Right forelimb (tissue), 1 donor: ENCODE measurements around the gene ZCCHC4.

Experiments
- DNase-seq: peaks from one replicate; pipeline ENCODE4 v3.0.0-alpha.2; 2018

The ZCCHC4 gene, protein sequence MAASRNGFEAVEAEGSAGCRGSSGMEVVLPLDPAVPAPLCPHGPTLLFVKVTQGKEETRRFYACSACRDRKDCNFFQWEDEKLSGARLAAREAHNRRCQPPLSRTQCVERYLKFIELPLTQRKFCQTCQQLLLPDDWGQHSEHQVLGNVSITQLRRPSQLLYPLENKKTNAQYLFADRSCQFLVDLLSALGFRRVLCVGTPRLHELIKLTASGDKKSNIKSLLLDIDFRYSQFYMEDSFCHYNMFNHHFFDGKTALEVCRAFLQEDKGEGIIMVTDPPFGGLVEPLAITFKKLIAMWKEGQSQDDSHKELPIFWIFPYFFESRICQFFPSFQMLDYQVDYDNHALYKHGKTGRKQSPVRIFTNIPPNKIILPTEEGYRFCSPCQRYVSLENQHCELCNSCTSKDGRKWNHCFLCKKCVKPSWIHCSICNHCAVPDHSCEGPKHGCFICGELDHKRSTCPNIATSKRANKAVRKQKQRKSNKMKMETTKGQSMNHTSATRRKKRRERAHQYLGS

DNA sequence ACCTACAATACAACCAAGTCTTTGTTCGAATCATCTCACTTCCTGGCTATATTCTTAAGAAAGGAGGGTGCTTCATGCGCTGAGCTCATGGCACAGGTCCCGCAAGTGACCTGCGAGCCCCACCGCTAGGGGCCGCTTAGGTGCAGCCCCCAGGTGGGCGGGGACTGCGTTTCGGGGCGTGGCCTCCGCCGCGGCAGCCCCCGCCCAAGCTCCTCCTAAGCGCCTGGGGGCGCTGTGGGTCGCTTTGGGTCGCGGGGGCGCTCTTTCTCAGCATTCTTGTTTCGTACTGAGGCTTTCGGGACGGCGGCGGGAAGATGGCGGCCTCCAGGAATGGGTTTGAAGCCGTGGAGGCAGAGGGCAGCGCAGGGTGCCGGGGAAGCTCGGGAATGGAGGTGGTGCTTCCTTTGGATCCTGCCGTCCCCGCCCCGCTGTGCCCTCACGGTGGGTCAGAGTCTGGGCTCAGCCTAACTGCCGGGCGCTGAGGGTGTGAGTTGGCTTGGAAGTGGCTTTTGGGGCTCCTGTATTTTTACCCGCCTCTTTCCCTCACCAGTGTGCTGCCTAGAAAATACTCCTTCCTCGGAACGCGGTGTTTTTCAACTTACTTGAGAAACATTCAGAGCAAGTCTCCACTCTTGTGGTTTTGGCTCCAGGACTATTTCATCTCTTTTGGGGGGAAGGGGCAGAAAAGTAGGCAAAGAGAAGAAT is at the start of gene ZCCHC4:
TSS of gene ZCCHC4 (plus strand) at position 279 of the 705 bp plus-strand sequence. CDS start at position 315, 36 bp downstream.
- peak; percentile 93 for DNase-seq

GRCh38 chr4:25271866-25272265 is 40.7 kb upstream of the ZCCHC4 start:
- no peak for DNase-seq

- DNase-seq: no peak
Measured at GRCh38 chr4:25280210-25280609, 32.4 kb upstream of the ZCCHC4 start.

GRCh38 chr4:25283948-25284347 is 28.6 kb upstream of the ZCCHC4 start:
- DNase-seq: no peak

DNA sequence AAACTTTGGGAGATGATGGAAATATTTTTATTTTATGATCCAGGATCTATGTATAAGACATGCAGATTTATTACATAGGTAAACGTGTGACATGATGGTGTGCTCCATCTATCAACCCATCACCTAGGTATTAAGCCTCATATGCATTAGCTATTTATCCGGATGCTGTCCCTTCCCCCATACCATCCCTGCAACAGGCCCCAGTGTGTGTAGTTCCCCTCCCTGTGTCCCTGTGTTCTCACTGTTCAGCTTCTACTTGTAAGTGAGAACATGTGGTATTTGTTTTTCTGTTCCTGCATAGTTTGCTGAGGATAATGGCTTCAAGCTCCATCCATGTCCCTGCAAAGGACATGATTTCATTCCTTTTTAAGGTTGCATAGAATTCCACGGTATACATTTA is 28.1 kb upstream of the ZCCHC4 start:
- DNase-seq: no peak

- no peak for DNase-seq
Measured at GRCh38 chr4:25290490-25291067, 22.0 kb upstream of the ZCCHC4 start.

GRCh38 chr4:25291158-25291733 is 21.3 kb upstream of the ZCCHC4 start:
- DNase-seq: no peak

GRCh38 chr4:25297528-25298242 is 14.9 kb upstream of the ZCCHC4 start:
- no peak for DNase-seq

GRCh38 chr4:25299476-25300203 is 12.9 kb upstream of the ZCCHC4 start:
- DNase-seq: no peak

DNA sequence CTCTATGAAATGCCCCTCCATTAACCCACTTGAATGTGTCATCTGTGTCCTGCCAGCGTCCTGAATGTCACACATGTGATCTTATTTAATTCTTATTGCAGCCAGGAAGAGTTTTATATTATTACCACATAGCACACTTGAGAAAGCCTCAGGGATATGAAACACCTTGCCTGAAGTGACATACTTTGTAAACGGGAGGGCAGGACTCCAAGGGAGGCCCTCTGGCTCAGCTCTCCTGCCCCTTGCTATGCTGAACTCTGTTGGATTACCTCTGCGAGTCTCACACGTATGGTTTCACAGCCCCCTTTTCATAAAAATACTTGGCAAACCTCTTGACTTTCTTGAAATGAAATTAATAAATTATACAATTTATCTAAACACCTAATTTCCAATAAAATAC is 11.1 kb upstream of the ZCCHC4 start:
- no peak for DNase-seq

DNA sequence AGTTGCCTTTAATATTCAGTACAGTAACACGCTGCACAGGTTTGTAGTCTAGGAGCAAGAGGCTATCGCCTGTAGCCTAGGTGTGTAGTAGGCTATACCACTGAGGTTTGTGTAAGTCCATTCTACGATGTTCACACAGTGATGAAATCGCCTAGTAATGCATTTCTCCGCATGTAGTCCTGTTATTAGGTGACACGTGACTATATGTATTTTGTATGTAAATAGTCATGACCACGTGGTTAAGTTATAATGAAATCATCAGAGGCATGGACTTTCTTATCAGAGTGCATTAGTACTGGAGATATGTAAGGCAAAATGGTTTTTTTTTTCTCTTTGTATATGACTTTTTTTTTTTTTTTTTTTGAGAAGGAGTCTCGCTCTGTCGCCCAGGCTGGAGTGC is 9.9 kb upstream of the ZCCHC4 start:
- no peak for DNase-seq

DNA sequence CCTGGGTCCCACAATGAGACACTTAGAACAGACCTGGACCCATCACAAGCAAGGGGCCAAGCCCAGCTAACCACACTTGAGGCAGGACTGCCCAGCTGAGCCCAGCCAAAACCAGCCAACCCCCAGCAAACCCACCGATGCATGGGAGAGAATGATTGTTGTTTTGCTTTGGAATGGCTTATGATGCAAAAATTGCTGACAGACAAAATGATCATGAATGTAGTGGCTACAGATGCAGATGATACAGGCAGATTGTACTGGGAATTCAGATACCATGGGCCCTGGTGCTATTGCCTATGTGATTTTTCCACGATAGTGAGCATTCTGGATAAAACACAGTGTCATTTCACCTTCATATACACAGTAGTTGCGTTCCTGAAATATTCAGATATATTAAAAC is 9.0 kb upstream of the ZCCHC4 start:
- DNase-seq: no peak

DNA sequence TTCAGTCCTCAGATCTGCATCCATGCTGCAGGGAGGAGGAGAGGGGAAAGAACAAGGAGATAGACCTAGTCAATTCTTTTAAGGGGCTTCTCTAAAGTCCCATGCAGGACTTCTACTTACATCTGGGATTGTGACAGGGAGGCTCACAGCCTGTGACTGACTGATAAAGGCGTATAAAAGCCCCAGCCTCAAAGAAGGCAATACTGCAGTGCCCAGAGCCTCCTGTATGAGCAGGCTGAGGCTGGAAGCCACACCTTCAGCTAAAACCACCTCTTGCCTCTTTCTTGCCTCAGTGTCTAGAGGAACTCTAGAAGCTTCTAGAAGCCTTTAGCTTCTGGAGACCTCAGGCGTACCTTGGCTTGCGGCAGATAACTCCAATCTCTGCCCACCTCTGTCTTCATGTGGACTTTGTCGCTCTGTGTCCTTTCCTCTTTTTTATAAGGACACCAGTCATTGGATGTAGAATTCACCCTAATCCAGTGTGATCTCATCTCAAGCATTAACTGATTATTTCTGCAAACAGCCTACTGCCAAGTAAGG is 6.0 kb upstream of the ZCCHC4 start:
- DNase-seq: no peak

DNA sequence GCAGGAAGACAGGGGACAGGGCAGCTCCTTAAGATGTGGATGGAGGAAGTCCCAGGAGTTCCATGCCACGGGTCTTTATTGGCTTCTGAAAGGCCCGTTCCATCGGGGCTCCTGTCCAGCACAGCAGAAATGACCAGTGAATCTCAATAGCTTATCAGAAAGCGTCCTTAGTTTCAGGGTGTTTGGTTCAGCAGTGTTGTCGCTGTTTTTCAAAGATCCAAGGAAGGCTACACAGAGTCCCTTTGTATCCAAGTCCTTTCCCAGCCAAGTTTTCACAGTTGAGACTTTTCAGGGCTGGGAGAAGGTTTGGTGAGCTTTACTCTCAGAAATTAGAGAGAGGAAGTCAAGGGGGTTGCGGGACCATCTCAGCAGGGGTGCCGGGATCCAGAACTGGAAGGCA is 5.0 kb upstream of the ZCCHC4 start:
- DNase-seq: no peak

DNA sequence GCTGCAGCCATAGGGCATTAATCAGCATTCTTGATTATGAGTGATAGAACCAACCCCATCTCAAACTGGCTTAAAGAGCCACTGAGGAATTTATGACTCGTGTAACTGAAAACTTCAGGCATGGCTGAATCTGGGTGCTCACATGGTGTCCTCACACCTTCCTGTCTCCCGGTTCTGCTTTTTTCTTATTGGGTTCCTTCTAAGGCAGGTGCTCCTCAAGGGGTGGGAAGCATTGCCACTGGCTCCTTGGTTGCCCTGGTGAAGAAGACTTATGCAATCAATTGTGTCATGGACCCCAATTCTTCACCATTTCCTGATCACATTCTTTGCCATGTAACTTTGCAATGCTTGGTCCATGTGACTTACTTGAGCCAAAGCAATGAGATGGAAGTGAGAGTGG is 4.3 kb upstream of the ZCCHC4 start:
- no peak for DNase-seq

DNA sequence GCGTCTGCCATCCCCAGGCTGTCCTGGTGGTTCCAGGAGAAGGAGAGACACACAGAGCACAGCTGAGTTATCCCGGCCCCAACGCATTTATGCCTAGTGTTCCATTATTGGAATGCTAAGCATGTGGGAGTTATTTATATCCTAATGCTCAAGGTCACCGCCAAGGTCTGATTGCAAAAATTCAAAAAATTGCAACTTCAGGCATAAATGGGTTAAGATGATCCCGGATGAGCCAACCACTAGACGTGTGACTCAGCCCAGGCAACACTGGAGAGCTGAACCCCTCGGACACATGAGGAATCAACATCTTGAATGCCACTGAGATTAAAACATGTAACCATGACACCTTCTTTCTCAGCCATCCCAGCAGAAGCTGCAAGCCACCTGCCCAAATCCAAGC is 3.8 kb upstream of the ZCCHC4 start:
- DNase-seq: no peak

GRCh38 chr4:25310066-25310802 is 2.3 kb upstream of the ZCCHC4 start:
- DNase-seq: no peak

DNA sequence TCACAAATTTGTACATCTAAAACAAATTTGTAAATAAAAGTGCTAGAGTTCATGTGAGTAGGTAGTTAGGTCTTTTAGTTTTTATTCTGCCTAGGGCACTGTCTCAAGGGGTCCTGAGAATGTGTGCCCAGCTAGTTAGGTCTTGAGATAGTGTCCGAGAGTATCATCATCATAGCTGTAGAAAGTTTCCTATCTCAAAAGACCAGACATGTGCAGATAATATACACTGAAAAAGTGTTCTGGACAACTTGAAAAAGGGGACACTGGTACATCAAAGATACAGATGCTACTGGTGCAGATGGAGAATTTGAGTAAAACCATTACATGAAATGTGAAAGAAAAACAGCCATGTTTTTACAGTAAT is 1.8 kb upstream of the ZCCHC4 start:
- no peak for DNase-seq

GRCh38 chr4:25313201-25313895 is 774 bp downstream of the ZCCHC4 start:
- no peak for DNase-seq

DNA sequence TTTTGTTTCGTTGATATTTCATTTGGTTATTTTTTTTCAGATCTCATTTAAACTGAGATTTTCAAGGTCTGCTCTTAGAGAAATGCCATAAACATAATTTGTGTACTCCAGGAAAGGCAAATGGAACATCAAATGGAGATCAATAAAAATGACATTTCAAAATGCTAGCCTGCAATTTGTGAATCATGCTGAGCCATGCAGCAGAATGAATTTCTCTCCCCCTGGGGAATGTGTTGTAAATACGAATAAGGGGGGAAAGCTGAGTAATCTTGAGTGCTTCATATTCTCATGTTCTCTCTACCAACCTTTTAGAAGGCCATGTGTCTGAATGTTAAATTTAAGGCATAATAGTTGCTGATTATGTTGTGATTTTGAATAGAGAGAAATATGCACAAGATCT is 7.8 kb downstream of the ZCCHC4 start:
- DNase-seq: no peak
